HG03108 (cell line): Measurements from ENCODE around the gene PEX14.

ENCODE experiments used
- ATAC-seq: cut with Tn5 transposase; IDR thresholded peaks from one replicate; pipeline ENCODE4 v1.9.1; 2021; ENCODE audit warnings: moderate library complexity; ENCODE audit not compliant: unreplicated experiment

PEX14 gene

DNA sequence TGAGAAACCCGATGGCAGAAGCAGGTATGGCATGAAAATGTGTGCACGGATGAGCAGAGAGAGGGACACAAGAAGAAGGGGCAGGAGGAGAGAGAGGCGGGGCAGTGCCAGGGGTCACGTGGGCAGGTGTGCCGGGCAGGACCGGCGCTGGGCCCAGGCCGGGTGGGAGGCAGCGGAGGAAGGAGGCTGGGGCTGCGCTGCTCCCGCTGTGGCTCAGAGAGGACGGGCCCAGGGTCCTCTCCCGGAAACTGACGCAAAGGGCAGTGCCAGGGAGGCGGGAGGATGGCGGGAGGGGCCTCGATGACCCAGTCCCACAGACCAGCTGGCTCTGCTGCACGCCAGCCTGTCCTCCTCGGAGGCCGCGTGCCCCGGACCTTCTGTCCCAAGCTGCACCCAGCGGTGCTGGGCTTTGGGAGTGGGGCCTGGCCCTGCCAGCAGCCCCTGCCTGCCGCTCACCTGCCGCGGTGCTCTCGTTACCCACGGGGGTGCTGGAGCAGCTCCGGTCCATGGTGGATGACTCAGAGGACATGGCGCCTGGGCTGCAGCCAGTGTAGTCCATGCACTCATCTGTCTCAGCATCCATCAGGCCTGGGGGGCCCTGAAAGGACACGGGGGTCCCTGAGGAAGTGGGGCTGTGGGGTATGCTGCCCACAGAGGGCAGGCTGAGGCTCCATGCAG is 167.8 kb downstream of the PEX14 start:
- no peak for ATAC-seq

DNA sequence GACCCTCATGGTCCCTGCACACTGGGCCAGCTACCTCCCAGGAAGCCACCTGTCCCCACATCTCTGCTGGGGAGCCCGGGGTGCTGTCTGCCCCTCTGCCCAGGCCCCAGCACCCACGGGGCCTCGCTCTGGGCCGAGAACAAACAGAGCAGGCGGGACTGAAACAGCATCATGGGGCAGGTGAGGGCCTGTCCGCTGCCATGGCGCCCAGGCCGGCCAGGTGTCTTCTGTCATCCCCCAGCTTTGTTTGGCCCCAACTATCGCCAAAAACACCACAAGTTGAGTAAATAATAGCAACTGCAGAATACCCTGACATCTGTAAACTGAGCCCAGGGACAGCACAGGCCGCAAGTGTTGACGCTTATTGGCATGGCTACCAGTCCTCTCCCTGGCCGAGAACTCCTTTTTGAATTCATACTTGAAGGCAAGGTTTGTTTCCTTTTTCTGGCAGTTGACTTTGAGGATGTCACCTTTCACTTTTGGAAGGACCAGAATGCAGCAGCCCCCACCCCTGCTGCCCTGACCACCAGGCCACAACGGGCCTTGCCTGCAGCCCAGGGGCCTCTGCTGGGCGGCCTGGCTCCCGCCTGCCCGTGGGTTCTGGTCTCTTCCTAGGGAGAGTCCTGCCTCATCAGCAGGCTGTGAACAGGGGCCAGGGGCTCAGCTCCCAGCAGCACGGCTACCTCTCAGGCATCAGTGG is 169.0 kb downstream of the PEX14 start:
- ATAC-seq, result no peak

DNA sequence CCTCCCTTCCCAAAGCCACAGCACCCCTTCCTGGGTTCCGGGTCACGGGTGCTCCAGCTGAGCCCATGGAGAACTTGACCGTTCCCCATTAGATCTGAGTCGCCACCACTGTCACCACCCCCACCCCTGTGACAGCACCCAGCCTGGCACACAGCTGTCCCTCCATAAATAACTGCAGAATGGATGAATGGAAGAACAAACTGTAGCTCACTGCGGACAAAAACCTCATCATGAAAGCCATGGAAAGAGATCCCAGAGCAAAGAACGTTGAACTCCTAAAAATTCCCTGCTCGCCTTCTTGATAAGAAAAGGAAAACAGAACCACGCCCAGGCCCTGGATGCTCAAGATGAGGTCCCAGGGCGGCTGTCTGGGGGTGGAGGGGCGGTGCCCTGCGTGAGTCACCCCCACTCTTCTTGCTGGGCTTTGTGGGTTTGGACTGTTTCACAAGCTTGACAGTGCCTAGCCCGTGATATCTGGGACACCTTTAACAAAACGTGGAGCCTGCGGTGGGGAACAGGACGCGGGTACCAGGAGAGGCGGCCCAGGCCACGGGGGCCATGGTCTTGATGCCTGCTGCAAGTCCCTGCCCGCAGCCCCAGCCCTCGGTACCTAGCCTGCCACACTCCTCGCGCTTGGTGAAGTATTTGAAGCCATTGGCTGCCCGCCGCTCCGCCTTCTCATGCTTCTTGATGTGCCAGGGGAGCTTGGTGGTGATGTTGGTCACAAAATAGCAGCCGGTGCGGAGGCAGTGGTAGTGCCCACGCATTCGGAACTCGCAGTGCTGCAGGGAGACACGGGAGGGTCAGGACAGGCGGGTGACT is 169.8 kb downstream of the PEX14 start:
- ATAC-seq, result no peak

DNA sequence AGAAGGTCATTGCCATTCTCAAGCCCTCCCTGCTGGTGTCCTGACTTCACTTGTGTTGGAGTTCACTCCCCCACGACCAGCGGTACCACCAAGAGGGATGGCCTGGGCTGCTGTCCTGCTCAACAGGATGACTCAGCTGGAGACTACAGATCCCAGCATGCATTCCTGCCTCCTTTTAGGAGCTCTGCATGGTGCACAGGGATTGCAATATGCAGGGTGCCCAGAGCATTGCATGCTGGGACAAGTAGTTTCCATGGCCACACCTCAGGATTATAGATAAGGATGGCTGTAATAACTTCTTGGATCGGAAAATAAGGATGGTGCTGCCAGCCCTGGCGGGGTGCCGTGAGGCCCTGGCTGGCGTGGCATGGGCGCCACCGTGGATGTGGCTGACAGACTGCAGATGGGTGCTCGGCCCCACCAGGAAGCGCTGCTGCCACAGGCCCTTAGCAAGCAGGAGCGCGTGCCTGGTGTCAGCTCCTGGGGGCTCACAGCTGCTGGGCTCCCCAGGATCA is 171.7 kb downstream of the PEX14 start:
- no peak for ATAC-seq

DNA sequence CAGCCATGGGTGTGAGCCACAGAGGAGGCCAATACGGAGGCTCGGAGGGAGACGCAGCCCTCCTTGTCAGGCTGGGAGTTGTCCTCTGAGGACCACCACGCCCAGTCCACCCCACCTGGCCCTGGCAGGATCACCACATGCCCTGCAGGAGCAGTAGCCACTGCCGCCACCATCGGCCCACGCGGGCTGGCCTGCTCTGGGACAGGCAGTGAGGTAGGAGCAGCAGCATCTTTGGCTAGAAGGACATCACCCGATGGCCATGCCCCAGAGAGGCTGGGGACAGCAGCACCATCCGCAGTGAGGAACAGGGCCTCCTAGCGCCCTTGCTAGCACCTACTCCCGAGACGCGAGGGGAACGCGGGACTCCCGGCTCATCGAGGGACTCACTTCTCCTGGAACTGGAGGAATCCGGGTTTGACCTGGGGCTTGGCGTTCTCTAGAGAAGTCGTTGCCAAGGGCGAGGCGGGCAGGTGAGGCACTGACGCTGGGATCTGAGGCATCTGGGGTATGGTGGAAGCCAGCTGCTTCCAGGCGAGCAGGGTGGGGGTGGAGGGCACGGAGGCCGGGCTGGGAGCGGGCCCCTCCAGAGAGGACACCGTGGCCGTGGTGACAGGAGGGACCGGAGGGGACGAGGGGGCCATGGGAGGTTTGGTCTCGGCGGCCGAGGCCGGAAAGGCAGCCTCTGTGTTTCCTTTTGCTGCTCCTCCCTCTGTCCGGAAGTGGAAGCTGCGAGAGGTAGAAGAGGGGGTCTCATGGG is 172.8 kb downstream of the PEX14 start:
- no peak for ATAC-seq

DNA sequence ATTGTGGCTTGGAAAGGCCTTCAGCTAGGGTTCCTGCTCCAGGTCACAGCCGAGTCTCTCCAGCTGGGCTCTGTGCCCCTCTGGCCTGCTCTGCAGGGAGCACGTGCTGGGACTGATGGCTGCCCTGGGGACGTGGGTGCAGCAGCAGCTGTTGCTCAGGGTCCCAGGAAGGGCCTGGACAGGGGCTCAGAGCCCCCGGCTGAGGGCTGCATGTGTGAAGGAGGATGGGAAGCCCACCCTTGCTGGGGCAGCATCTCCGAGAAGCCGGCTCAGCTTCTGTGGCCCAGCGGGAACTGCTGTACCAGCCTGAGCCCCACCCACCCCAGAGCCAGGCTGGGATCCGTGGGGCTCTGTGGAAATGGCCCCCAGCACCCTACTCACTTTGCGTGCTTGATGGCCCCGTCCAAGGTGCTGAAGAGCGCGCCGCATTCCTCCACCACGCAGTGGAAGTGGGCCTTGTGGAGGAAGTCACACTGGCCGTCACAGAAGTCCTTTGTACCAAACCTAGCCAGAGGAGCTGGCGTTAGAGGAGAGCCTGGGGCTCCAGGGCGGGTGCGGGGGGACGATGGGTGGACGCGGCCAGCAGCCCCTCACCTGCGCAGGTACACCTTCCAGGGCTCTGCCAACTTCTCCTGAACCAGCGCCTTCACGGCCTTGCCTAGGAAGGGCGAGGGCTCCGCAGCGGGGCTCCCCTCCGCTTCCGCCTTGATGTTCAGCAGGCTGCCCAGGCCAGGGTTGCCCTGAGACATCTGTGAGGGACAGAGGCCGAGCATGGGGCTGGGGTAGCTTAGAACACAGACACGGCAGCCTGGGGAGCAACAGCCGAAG is 174.2 kb downstream of the PEX14 start:
- no peak for ATAC-seq

DNA sequence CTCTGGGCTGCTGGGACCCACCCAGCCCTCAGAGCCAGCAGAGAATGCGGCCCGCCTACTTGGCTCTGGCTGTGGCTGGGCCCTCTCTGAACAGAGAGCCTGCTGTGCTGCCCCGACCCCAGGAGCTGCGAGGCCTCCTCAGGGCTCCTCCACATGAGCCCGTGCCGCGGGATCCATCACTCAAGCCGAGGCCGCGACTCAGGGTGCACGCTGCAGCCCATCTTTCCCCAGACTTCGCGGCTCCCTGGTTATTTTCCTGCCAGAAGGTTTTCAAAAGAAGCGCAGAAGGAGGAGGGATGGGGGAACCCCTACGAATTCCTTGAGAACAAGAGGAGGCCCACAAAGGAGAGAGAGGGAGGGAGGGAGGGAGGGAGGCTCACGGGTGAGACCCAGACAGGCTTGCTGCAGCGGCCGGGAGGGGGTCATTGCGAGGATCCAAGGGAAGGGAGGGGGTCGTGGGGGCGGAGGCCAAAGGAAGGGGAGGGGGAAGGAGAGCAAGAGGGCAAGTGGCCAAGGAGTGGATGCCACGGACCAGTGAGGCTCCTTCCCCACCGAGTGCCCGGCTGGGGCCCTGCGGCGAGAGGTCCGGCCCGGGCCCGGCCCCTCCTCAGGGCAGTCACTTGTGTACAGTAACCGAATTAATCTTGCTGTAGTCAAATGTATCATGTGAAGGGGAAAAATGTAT is 174.9 kb downstream of the PEX14 start:
- no peak for ATAC-seq

DNA sequence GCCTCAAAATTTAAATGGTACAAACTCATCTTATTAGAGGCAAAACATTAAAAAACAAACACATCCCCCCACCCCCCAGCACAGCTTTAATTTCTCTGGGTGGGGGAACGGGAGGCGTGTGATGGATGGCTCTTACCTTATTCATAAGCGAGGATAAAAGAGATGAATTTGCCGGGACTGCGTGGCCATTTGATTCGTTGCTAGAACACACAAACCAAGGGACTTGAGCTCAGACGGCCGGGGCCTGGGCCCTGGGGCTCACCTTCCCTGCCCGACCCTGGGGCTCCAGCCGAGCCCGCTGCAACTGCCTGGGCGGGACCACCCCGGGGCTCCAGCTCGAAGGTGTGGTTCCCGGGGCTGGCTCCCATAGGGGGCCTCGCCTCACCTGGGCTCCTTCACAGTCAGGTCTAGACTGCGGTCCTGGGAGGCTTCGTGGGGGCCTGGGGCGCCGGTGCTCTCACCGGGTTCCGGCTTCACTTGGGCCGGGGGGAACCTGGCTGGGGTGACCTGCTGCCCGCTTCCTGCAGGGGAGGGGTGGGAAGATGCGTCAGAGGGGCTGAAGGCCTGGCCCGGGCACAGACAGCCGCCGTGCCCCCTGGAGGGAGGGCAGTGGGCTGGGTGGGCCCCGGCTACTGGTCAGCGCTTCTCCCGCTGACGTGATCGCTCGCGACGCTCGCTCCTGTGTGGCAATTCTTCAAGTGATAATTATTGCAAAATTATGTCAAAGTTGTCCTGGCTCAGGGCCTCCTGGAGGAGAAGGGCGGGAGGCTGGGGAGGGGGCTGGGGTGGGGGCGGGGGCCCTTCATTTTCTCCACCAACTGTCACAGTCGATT is 176.0 kb downstream of the PEX14 start:
- no peak for ATAC-seq

DNA sequence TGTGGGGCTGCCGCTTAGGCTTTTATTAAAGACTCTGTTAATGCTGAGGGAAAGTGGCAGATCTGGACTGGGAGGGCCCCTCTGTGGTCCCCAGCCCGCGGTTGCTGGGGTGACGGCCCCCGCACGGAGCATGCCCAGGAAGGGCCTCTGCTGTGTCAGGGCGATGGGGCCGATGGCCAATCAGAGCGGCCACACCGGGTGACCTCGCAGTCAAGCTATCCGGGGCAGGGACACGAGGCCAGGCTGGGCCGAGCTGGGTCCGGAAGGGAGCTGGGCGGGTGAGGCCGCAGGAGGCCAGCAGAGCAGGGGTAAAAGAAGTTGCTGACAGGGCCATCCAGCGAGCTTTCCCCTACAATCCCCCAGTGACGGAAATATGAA is 176.6 kb downstream of the PEX14 start:
- ATAC-seq, result no peak

DNA sequence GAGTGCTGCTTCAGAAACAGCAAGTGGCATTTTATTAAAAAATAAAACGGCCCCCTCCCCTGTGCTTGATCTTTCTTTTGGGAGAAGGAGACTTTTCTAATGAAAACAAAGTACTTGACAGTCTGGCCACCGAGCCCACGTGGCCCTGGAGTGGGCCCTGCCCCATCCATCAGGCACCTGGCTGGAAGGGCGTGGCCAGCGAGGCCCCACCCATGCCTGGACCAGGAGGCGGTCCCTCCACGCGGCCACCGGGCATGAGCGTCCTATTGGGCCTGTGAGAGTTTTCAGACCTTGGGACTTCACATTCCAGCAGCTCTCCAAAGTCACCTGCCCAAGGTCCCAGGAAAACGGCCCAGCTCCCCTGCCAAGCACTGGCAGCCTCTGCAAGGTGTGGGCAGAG is 177.0 kb downstream of the PEX14 start:
- ATAC-seq, result no peak

DNA sequence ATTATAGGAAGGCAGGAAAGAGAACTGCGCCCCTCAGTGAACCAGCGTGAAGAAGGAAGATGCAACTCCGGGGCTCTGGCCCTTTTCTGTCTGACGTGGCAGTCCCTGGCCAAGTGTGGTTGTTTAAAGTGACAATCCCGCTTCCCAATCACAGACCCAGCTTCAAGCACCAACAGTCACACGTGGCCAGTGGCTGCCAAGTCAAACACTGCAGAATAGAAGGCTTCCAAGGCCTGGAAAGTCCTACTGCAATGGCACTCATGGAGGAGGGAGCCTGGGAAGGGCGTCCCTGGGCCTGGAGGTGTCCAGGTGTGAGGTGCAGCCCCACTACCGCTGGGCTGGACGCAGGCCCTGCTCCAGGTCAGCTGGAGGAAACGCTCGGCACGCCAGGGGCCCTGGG is 177.9 kb downstream of the PEX14 start:
- no peak for ATAC-seq

DNA sequence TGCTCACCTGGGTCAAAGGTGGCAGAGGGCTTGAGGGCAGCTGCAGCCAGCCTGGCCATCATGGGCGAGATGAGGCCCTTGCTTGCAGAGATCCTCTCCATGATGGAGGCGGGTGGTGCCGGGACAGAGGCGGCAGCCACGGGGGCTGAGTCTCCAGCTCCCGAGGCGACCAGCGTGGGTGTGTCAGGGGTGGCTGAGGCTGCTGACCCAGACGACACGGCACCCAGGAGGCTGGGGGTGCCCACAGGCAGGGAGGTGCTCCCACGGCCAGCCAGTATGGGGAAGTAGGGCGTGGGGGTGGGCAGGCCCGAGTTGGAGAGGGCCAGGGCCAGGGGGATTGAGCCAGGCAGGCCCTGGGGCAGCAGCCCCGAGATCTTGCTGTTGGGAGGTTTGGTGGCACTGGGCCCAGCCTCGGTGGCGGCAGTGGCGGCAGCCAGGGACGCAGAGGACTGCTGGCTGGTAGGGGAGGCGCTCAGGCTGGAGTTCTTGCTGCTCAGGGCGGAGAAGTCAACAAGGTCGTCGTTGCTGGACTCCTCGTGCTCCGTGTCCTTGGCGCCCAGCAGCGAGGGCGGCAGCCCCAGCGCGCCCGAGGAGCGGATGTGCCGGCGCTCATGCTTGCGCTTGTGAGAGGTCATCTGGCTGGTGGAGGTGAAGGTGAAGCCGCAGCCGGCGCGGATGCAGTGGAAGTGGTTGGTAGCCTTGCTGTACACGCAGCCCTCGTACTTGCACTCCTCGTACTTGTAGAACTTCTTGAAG is 178.8 kb downstream of the PEX14 start:
- ATAC-seq, result no peak

DNA sequence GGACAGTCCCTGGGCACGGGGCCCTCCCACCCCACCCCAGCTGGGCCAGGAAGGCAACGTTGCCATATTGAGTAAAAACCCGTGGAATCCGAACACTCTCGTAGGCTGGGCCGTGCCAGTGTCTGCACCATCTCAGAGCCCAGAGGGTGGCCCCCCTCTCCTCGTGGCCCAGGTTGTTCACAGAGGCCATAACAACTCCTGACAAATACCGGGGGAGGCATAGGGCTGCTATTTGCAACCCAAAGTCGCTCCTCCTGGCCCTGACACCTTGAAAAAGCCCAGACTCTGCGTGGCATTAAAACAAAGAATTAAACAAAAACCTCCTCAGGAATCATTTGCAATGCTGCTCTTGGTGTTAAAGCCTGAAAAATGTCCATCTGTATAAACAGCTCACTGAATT is 180.3 kb downstream of the PEX14 start:
- ATAC-seq, result no peak

DNA sequence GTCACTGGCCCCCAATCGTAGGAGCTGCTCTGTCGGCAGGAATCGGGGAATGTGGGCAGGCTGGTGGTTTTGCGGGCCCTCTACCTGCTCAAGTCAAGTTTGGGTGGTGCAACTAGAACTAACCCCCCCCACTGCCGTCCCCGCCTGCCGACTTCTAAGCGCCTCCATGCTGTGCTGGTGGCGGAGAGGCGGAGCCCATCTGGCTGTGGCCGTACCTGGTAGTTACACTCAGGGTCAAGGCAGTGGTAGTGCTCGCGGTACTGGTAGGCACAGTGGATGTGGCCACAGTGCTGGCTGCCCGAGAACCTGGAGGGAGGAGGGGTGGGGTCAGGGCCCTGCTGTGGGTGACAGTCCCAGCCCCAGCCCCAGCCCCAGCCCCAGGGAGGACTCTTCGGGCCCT is 181.7 kb downstream of the PEX14 start:
- ATAC-seq, result no peak

DNA sequence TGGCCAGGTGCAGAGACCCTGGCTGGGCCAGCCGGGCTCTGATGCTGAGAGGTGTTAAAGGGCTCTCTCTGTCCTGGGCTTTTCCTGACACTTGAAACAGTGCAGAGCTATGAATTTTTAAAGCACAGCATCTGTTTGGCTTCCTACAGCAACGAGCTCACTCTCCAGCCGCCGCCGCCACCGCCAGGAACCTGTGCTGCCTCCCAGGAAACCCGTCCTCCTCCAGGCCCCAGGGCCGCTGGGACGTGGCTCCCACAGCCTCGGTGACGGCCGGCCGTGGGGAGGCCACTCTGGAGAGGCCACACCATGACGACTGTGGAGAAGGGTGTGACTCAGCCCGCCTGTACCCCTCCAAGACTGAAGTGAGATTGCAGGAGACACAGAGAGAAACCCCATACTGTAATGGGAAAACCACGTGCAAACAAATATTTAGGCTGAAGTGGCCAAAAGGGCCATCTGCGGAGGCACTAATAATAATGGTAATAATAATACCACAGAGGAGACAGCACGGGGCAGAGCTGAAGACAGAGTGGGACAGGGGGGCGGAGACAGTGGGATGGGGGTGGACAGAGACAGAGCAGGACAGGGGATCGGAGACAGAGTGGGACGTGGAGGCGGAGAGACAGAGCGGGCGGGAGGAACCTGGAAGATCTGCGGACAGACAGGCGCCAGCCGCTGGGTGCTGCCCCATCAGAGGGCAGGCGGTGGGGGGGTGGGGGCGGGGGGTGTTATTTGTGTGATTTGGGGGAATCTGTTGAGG is 182.5 kb downstream of the PEX14 start:
- no peak for ATAC-seq

DNA sequence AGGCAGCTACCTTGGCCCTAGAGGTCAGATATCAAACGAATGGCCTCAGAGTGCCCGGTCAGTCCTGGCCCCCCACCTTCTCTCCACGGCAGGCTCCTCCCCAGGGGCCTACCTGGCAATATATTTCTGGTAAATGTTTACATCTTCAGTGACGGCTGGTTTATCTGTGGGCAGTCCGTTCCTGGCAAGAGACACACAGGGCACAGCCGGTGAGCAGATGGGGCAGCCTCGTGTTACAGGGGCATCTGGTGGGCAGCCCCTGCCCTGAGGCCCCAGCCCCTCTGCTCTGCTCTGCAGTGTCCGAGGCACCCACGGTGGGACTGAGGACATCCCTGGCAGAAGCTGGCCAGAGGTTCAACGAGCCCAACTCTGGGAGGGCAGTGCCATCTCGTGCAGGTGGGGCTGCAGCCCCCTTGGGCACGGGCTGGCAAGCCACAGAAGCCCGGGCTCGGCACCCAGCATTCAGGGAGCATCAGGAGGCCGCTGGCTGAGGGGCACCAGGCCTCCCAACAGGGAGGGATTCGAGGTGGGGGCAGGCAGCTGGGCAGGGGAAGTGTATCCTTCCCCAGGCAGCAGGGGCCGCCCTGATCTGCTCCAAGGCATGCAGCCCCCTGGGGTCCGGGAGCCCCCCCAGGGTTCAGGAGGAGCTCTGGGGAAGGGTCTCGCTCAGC is 183.8 kb downstream of the PEX14 start:
- no peak for ATAC-seq

DNA sequence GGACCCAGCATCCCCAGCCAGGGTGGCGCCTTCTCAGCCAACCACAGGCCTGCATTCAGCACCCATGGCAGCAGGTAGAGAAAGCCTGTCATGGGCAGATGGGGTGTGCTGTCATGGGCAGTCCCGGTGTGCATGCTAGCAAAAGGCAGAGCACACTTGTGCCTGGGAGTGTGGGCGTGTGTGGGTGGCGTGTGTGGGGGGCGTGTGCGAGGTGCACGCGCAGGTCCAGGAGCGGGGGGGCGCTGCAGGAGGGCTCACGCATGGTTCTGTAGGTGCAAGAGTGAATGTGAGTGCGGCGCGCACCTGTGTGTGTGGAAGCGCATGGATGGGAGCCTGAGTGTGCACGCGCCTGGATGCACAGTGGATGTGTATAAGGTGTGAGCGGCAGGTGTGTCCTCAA is 184.5 kb downstream of the PEX14 start:
- no peak for ATAC-seq
